Liver (tissue), 9 donors: Measurements from ENCODE around the gene EPB41L2. TPM values are rescaled to one million over a fixed set of nuclear protein-coding genes. Genes with fewer than 3 reads are reported as not detected.

Source experiments
- DNase-seq: peaks from one replicate; pipeline ENCODE4 v3.0.0-alpha.2; 2017; ENCODE audit warnings: low spot score
- H3K27ac ChIP-seq, 2 donors: one replicate each; pipeline ENCODE4 v1.7.0; 2013; ENCODE audit warnings: inconsistent platforms in 2 of 2, low read length in 2 of 2, control low read depth in 1 of 2, low read depth in 1 of 2, mild to moderate bottlenecking in 1 of 2
- H3K27me3 ChIP-seq, 4 donors: one replicate each; pipeline versions ENCODE4 v1.6.1 to v1.7.0; 2013; ENCODE audit warnings: low read length in 3 of 4, inconsistent platforms in 1 of 4, mild to moderate bottlenecking in 1 of 4, moderate library complexity in 1 of 4; ENCODE audit not compliant: control insufficient read depth in 4 of 4, insufficient read depth in 4 of 4
- H3K36me3 ChIP-seq, 4 donors: one replicate each; pipeline versions ENCODE4 v1.6.1 to v1.7.0; 2013; ENCODE audit warnings: low read length in 3 of 4, mild to moderate bottlenecking in 3 of 4, low read depth in 1 of 4, moderate library complexity in 1 of 4; ENCODE audit not compliant: control insufficient read depth in 4 of 4, insufficient read depth in 3 of 4
- H3K4me1 ChIP-seq, 4 donors: one replicate each; pipeline versions ENCODE4 v1.6.1 to v1.7.0; 2013; ENCODE audit warnings: low read length in 3 of 4, mild to moderate bottlenecking in 3 of 4, moderate library complexity in 1 of 4; ENCODE audit not compliant: control insufficient read depth in 4 of 4, insufficient read depth in 4 of 4
- H3K4me3 ChIP-seq, 3 donors: one replicate each; pipeline versions ENCODE4 v1.6.1 to v1.7.0; 2013; ENCODE audit warnings: low read length in 3 of 3, control low read depth in 1 of 3, low read depth in 1 of 3, mild to moderate bottlenecking in 1 of 3
- H3K9ac ChIP-seq, 2 donors: one replicate each; pipeline ENCODE4 v1.7.0; 2013; ENCODE audit warnings: low read length in 2 of 2, mild to moderate bottlenecking in 2 of 2, moderate library complexity in 2 of 2, control low read depth in 1 of 2, low read depth in 1 of 2
- H3K9me3 ChIP-seq, 4 donors: one replicate each; pipeline versions ENCODE4 v1.6.1 to v1.7.0; 2013; ENCODE audit warnings: low read length in 3 of 4; ENCODE audit not compliant: control insufficient read depth in 4 of 4
- HNF4G ChIP-seq: IDR thresholded peaks from 2 replicates; pipeline ENCODE4 v1.6.1; 2016; ENCODE audit warnings: antibody characterized with exemption
- JUND ChIP-seq, 2 donors: IDR thresholded peaks; 2 replicates each; pipeline ENCODE4 v1.6.1; 2016; ENCODE audit warnings: antibody characterized with exemption in 2 of 2
- NR2F2 ChIP-seq: IDR thresholded peaks from 2 replicates; pipeline ENCODE4 v1.6.1; 2016; ENCODE audit warnings: antibody characterized with exemption
- RAD21 ChIP-seq, 2 donors: IDR thresholded peaks; 2 replicates each; pipeline ENCODE4 v1.6.1; 2016; ENCODE audit warnings: antibody characterized with exemption in 2 of 2, mild to moderate bottlenecking in 2 of 2
- RXRA ChIP-seq, 2 donors: IDR thresholded peaks; 2 replicates each; pipeline ENCODE4 v1.6.1; 2017 to 2018; ENCODE audit warnings: antibody characterized with exemption in 2 of 2, mild to moderate bottlenecking in 1 of 2
- SP1 ChIP-seq: IDR thresholded peaks from 2 replicates; pipeline ENCODE4 v1.6.1; 2018; ENCODE audit warnings: antibody characterized with exemption, mild to moderate bottlenecking
- TAF1 ChIP-seq: conservative IDR thresholded peaks from 2 replicates; pipeline ENCODE4 v1.6.1; 2016; ENCODE audit warnings: antibody characterized with exemption, mild to moderate bottlenecking
- ZBTB33 ChIP-seq: IDR thresholded peaks from 2 replicates; pipeline ENCODE4 v1.6.1; 2016; ENCODE audit warnings: antibody characterized with exemption
- WGBS: extraction: QIAGEN DNeasy Blood & Tissue Kit; methylation state at CpG from one replicate; pipeline ENCODE4 v1.1.7; 2013; 5-methylcytosine and 5-hydroxymethylcytosine counted together
- polyA plus RNA-seq, 2 donors: library from polyadenylated mRNA; stranded (reverse) in 1 of 2; unstranded in 1 of 2; fragments of 200-250 nt in 1 of 2; fragments of >200 nt in 1 of 2; fragmentation: Nextera tagmentation in 1 of 2; extraction: Ambion mirVana in 1 of 2; gene quantifications; one replicate each; pipeline versions ENCODE4 v1.2.1 to v1.2.3, GENCODE V29; 2013 to 2015
- total RNA-seq, 2 donors: library from RNA; depleted of rRNA; stranded (reverse); fragments of >200 nt; gene quantifications; one replicate each; pipeline ENCODE4 v1.2.3, GENCODE V29; 2014
- TF ChIP-seq, protein P1 (sequence below): fragments of 150-350 bp; IDR thresholded peaks from 2 replicates; pipeline ENCODE4 v1.5.1; 2017; ENCODE audit warnings: improper control_type of control experiment, low read depth, low read length; ENCODE audit not compliant: missing input control
- TF ChIP-seq, protein P2 (sequence below): IDR thresholded peaks from 2 replicates; pipeline ENCODE4 v1.6.1; 2016; ENCODE audit warnings: antibody characterized with exemption, mild to moderate bottlenecking
- TF ChIP-seq, protein P3 (sequence below): IDR thresholded peaks from 2 replicates; pipeline ENCODE4 v1.6.1; 2016; ENCODE audit warnings: antibody characterized with exemption
- donor health status: healthy.
- donor health status: healthy.
- donor health status: healthy.
- donor health status: healthy.
- donor health status: healthy.

Gene EPB41L2
- total and polyA plus RNA-seq, 4 donors = 10.0 to 43.3 (median 18.7) TPM

DNA sequence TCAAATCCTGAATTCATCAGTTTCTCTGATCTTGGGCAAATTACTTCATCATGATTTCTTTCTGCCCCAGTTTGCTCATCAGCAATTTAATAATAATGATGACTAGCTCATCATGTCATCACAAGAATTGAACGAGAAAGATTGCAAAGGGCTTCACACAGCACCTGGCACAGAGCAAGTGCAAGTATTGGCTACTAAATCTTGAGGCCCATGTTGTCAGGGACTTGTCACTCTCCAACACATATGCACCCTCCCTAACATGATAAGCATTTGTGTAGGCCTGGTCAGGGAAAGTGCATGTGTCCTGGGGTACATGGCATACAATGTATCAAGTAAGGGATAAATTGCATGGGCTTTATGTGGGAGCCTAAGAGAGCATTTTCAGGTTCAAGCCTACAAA, 229.5 kb downstream of the EPB41L2 start:
- no peak for DNase-seq
- WGBS = 37% methylated on average over 1 of the region's 1 CpG
- H3K4me3 ChIP-seq = no peak overlapping the region
- no peak overlapping the region for H3K27ac ChIP-seq
- H3K9me3 ChIP-seq = no peaks in the 10 kb centered on the region
- TF ChIP-seq HNF4G = no peak
- TF ChIP-seq, protein P1, sequence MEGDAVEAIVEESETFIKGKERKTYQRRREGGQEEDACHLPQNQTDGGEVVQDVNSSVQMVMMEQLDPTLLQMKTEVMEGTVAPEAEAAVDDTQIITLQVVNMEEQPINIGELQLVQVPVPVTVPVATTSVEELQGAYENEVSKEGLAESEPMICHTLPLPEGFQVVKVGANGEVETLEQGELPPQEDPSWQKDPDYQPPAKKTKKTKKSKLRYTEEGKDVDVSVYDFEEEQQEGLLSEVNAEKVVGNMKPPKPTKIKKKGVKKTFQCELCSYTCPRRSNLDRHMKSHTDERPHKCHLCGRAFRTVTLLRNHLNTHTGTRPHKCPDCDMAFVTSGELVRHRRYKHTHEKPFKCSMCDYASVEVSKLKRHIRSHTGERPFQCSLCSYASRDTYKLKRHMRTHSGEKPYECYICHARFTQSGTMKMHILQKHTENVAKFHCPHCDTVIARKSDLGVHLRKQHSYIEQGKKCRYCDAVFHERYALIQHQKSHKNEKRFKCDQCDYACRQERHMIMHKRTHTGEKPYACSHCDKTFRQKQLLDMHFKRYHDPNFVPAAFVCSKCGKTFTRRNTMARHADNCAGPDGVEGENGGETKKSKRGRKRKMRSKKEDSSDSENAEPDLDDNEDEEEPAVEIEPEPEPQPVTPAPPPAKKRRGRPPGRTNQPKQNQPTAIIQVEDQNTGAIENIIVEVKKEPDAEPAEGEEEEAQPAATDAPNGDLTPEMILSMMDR = no peak
- TF ChIP-seq NR2F2 = no peak
- TF ChIP-seq ZBTB33 = no peak
- TF ChIP-seq SP1 = no peak
- TF ChIP-seq, protein P2, sequence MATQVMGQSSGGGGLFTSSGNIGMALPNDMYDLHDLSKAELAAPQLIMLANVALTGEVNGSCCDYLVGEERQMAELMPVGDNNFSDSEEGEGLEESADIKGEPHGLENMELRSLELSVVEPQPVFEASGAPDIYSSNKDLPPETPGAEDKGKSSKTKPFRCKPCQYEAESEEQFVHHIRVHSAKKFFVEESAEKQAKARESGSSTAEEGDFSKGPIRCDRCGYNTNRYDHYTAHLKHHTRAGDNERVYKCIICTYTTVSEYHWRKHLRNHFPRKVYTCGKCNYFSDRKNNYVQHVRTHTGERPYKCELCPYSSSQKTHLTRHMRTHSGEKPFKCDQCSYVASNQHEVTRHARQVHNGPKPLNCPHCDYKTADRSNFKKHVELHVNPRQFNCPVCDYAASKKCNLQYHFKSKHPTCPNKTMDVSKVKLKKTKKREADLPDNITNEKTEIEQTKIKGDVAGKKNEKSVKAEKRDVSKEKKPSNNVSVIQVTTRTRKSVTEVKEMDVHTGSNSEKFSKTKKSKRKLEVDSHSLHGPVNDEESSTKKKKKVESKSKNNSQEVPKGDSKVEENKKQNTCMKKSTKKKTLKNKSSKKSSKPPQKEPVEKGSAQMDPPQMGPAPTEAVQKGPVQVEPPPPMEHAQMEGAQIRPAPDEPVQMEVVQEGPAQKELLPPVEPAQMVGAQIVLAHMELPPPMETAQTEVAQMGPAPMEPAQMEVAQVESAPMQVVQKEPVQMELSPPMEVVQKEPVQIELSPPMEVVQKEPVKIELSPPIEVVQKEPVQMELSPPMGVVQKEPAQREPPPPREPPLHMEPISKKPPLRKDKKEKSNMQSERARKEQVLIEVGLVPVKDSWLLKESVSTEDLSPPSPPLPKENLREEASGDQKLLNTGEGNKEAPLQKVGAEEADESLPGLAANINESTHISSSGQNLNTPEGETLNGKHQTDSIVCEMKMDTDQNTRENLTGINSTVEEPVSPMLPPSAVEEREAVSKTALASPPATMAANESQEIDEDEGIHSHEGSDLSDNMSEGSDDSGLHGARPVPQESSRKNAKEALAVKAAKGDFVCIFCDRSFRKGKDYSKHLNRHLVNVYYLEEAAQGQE = no peak
- TF ChIP-seq JUND (IDR thresholded peaks at IDR 0.05) = no peak
- TF ChIP-seq, protein P3, sequence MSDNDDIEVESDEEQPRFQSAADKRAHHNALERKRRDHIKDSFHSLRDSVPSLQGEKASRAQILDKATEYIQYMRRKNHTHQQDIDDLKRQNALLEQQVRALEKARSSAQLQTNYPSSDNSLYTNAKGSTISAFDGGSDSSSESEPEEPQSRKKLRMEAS = no peak
- no peak for TF ChIP-seq TAF1
- TF ChIP-seq RAD21 (IDR thresholded peaks at IDR 0.05) = no peak
- H3K27me3 ChIP-seq = no peaks in the 10 kb centered on the region
- H3K9ac ChIP-seq = no peak overlapping the region
- H3K36me3 ChIP-seq = peaks cover 4 to 23% (median 13%) of the 10 kb centered on the region in 4 donors
- peaks cover 8 to 94% (median 66%) of the 10 kb centered on the region in 4 donors for H3K4me1 ChIP-seq

DNA sequence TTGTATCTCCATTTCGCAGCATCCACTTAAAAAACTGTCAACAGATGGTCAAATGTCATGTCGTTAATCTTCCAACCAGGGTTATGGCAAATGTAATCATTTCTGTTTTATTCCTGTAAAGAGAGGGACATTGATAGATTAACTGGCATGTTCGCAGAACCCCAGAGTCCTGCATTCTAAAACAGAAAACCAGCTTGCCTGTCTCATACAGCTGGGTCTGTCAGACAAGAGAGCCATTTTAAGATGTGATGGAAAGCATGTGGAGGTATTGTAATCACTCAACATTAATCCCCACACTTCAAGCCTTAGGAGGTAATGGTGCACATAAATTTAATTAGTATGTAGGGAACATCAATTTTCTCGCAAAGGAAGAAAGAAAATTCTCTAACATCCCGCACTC, 231.4 kb downstream of the EPB41L2 start:
- Histone ChIP-seq H3K4me3 (no peak overlapping the region), H3K9ac (no peak overlapping the region), H3K36me3 (peaks cover 3 to 17% (median 10%) of the 10 kb centered on the region in 4 donors), H3K4me1 (peaks cover 6 to 82% (median 57%) of the 10 kb centered on the region in 4 donors), H3K9me3 (no peaks in the 10 kb centered on the region), H3K27ac (no peak overlapping the region), H3K27me3 (no peaks in the 10 kb centered on the region)
- TF ChIP-seq RXRA (IDR thresholded peaks at IDR 0.05) (no peak), RAD21 (IDR thresholded peaks at IDR 0.05) (no peak)
- no peak for DNase-seq
- WGBS = 87% methylated on average over 5 of the region's 5 CpGs
